Spleen (tissue), 7 donors: ENCODE measurements around the gene BPGM.

Source experiments
- CTCF ChIP-seq, 11 experiments: fragments of 200-600 bp in 7 of 11; fragments of 450-650 bp in 4 of 11; sonication (generic) in 4 of 11; IDR thresholded peaks in 8 of 11; conservative IDR thresholded peaks in 3 of 11; 1 replicate in 7 of 11; 2 replicates in 4 of 11; pipeline versions ENCODE4 v1.4.0 to v1.8.0; 2016 to 2021; ENCODE audit warnings: antibody characterized with exemption in 11 of 11, inconsistent platforms in 4 of 11, mild to moderate bottlenecking in 1 of 11
- POLR2A ChIP-seq, 3 donors: fragments of 450-650 bp; IDR thresholded peaks; one replicate each; pipeline ENCODE4 v1.5.1; 2017; ENCODE audit warnings: antibody characterized with exemption in 3 of 3, mild to moderate bottlenecking in 1 of 3
- donor health status: DM: no; HTN: no; CAD: no; lungs with moderate emphysema.
- donor health status: DM: no; HTN: no; CAD: no.
- donor health status: DM: no; HTN: no; CAD: no.

- no peak for TF ChIP-seq POLR2A (IDR thresholded peaks at IDR 0.05)
- no peak for TF ChIP-seq CTCF (IDR thresholded peaks at IDR 0.05 in 8 of 11, conservative IDR thresholded peaks at IDR 0.05 in 3 of 11)
These were observed 18.9 kb upstream of the BPGM start for GRCh38 chr7:134627775-134628153.
